GM18519 (cell line): ENCODE results near the gene RASL10B.
"Not testable (repeated sequence)": the region's sequence is repeated elsewhere in the genome, so short reads cannot be mapped to it uniquely, and the experiment has no call there.

Source experiments
- ATAC-seq: cut with Tn5 transposase; IDR thresholded peaks from one replicate; pipeline ENCODE4 v1.9.1; 2021; ENCODE audit warnings: mild to moderate bottlenecking, moderate library complexity; ENCODE audit not compliant: unreplicated experiment, low FRiP score

Gene RASL10B

DNA sequence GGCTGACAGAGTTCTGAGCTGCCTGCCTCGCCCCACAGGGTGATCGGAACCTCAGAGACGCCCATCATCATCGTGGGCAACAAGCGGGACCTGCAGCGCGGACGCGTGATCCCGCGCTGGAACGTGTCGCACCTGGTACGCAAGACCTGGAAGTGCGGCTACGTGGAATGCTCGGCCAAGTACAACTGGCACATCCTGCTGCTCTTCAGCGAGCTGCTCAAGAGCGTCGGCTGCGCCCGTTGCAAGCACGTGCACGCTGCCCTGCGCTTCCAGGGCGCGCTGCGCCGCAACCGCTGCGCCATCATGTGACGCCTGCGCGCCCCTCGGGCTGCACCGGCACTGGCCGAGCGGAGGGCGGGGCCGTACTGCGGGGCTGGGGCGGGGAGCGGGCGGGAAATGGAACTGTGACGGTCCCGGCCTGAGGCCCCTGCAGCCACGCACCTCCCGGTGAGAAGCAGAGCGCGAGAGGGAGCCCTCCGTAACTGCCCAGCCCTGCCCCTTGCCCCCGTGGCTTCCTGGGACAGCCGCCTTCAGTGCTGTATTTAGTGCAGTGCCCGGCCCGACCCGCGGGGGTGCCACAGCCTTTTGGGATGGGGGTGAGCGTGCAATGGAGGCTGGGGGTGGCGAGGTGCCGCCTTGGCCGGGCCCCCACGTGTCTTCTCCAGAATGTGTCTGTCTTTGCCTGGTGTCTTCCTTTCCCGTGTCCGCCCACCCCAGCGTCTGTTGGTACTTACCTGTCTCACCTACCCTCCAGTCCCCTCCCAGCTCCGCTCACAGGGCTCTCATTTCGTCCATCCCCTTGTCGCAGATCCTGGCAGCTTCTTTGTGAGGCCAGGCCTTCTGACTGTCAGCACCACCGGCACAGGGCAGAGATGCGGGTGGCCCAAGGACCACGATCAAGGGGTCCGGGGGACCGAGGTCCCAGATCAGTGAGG is 9.8 kb downstream of the RASL10B start:
- ATAC-seq: no peak

DNA sequence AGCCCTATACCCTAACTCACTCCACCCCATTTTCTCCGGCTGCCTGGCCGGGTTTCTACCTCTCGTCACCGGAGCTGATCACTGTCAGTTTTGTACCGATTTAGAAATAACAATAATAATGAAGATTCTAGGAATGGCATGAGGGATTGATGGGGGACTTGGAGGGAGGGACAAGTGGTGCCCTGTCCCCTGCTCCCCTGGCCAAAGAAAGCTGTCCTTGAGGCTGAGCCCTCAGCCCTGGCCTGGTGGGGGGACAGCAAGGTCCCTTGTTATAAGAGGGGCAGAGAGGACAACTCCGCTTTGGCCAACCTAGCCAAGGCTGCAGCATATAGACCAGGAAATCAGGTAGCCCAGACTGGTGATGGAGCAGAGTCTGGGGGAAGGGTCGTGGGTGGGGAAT is 11.1 kb downstream of the RASL10B start:
- no peak for ATAC-seq

DNA sequence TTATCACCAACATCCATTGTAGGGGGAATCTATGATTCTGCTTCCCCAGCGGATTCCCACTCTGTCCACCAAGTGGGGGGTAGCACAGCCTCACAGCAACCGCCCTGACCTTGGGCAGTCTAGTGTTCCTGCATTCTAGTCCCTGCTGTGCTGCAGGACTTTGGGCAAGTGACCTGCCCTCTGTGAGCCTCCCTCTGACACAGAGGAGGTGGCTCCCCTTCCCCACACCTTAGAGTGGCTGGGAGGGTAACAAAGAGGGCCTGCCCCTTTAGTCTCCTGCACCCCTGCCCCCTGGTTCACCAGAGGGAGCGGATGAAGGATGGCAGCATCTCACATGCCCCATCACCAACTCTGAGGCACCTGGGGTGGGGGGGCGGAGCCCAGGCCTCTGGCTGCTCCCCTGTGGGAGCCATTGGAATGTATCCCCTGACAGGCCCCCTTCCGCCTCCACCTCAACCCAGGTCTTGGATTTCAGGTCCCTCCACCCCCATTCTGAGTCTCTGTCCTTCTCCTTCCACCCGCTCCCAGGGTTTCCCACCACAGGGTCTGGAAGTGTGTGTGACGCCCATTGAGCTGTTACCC is 11.5 kb downstream of the RASL10B start:
- no peak for ATAC-seq

DNA sequence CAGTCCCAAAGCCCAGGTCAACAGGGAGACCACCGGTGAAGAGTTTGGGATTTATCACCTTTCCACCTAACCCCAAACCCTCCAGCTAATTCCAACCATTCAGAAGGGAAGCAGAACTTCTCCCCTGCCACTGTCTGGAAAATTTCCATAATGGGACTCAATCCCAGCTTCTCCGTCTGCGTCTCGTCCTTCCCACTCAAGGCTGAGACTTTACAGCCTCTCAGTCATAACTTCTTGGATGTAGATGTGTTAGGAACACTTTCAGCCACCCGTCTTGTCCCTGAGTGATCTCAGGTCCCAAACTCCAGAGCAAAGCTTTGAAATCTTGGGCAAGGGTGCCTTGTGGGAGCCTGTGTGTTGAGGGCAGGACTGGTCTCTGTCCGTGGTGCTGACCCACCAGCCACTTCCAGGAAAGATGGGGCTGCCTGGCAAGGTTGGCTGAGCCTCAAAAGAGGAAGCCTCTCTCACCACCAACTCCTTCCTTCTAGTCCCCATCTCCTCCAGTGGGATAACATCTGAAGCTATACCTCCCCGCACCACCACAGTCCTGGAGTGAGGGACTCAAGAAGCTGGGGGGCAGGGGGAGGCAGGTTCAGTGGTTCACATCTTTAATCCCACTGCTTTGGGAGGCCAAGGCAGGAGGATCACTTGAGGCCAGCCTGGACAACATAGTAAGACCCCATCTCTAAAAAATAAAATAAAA is 12.3 kb downstream of the RASL10B start:
- no peak for ATAC-seq

DNA sequence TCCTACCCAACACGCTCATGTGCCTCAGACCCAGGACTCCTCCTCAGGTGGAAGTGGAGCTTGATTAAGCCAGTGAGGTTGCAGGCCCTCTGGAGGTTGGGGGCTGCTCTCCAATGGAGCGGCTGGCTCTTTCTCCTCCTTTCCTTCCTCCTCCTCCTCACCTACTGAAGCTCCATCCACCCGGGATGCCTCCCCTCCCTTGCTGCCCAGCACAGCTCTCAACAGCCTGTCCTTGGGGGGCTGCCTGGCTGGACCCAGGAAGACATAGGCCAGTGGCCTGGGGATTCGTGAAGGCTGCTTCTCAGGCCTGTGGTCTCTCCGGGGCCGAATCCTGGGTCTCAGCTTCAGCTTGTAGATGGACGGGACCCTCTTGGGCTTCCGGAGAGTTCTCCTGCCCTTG is 13.4 kb downstream of the RASL10B start:
- ATAC-seq: no peak

DNA sequence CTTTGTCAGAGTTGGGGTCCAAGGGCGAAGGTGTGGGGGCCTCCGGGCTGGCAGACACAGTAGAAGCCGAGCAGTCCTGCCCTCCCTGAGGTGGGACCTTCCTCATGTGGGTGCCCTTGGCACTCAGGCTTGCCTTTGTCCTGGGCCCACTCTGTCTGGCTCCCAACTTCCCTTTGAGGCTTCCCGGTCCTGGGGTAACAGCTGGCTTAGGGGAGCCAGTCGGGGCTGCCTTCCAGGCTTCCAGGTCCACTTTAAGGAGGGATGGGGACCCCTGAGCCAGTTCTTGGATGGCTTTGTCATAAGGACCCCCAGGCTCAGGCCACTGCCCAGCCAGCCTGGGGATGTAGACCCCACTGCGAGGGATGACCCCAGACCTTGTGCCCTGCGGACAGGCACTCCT is 13.8 kb downstream of the RASL10B start:
- ATAC-seq: no peak

DNA sequence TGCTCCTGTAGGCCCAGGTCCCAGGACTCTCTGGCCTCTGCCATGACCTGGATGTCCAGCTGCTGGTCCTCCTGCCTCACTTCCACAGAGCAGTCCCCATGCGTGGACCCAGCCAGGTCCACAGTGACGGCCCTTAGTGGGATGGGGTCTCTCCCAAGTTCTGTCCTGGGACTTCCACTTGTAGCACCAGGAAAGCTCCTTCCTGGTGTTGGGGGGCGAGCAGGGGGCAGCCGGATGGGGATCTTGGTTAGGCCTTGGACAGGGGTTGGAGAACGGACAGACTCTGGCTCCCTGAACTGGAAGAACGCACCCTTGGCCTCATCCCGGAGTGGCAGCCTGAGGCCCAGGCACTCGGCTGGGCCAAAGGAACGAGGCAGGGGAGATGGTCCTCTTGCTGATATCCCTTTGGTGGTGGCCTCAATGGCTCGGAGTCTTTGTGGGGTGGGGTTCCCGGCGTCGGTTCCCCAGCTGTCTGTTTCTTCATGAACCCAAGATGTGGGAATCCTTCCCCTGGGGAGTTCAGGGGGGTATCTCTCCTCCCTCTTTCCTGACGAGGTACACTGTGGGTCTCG is 14.4 kb downstream of the RASL10B start:
- no peak for ATAC-seq

DNA sequence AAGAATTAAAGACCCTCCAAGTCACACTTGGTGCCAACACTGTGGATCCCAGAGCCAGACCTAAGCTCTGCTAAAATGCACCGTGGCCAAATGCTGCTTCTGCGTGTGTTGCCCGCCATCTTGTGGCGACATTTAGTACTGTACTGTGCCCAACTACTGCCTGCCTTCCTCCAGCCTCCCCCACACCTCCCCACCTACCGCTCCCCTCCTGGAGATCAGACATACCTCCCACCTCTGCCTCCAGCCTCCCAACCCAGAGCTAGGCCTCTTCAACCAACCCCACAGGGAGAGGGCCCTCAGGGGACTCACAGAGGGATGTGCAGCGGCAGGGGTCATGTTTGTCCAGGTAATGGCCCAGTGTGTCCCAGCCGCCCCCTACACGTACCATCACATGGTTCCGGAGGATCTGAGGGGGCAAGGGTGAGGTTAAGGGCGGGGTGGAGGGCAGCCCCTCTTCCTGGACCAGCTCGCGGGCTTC is 16.1 kb downstream of the RASL10B start:
- ATAC-seq: no peak

DNA sequence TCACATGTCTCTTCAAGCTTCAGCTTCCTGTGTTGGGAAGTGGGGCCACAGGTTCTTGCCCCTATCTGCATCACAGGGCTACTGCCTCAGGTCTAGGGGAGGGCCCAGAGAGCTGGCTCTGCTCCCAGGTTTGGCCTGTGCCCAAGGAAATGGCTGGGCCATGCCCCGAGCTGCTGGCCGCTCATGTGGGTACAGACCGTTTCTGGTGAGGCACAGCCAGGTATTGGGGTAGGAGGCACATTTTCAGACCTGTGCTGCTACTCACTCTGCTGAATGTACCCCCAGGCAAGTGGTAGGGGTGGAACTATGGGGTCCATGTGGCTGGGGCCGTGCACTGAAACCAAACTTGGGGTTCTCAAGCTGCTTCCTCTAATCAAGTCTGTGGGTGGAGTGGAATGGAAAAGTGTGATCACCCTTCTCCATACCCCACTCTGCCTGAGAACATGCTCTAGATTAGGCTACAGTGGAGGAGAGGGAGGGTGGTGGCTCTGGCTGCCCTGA is 17.0 kb downstream of the RASL10B start:
- no peak for ATAC-seq

DNA sequence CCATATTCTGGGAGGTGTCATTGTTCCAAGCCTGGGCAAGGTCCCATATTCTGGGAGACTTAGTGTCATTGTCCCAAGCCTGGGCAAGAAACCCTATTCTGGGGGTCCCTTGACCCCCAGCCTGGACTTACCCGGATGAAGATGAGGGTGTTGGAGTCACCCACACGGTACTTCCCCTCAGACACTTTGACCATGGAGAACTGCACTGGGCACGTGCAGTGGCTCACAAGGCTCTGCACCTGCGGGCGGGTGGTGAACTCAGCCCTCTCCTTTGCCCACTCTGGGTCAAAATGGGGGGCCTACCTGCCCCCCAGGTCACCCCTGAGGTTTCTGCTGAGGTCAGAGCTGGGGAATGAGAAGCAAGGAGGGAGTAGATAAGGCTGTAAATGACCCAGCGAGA is 17.5 kb downstream of the RASL10B start:
- no peak for ATAC-seq

DNA sequence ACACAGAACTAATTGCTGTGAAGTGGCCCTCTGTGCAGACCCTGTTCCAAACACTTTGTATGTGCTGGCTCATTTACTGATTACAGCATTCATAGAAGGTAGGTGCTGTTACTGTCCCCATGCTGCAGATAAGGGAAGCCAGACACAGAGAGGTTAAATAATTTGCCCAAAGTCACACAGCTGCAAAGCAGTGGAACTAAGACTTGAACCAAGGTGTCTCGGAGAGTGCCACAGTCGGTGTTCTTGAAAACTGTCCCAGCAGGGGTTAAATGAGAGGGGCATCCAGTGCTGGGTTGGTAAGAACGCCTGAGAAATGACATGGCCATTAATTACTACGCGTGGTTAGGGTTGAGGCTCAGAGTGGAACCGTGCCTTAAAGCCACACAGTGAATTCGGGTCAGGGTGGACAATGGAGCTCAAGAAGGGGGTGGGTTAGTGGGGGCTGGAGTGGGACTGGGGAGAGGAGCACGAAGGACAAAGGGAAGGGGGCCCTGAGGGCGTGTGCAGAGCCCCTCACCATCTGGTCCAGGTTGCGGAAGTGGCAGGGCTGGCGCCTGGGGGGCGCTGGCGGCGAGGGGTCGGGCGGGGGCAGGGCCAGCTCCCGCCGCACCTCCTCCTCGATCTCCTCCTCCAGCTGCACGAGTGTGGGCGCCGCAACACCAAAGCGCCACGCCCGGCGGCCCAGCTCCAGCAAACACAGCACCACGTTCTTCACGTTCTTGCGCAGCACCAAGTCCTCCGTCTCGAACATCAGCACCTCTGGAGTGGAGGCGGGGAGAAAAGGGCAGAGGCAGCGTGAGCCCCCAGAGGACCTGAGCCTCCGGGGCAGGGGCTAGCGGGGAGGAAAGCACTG is 18.3 kb downstream of the RASL10B start:
- ATAC-seq: no peak

DNA sequence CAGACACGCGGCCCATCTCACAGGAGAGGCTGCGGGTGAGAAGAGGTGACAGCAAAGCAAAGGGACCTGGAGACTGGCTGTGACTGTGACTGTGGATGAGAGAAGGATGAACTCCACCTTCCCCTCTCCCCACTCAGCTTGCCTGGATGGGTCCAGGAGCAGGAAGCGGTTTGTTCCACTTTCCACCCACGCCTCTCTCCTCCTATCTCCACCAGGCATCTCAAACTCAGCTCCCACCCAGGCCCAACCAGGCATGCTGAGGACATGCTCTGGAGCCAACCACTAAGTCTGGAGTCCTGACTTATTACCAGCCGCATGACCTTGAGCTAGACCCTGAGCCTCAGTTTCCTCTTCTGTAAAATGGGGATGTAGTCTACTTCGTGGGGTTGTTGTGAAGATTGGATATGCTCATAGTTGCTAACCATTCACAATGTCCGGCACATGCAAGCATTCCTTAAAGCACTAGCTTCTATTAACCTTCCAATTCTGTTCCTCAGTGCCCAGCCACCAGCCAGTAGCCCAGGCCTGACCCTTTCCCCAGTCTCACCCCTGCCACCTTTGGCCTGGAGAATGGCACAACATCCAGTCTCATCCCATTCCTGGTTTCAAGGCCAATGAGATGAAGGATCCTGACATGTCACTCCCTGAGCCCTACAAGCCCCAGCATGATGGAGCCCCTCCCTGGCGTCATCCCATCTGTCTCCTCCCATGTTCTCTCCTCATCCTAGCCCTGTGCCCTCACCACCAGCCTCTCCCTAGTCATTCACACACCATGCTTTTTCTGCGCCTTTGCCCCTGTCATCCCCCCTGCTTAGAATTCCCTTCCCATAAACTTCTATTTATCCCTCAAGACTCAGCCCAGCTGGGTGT is 19.3 kb downstream of the RASL10B start:
- no peak for ATAC-seq

DNA sequence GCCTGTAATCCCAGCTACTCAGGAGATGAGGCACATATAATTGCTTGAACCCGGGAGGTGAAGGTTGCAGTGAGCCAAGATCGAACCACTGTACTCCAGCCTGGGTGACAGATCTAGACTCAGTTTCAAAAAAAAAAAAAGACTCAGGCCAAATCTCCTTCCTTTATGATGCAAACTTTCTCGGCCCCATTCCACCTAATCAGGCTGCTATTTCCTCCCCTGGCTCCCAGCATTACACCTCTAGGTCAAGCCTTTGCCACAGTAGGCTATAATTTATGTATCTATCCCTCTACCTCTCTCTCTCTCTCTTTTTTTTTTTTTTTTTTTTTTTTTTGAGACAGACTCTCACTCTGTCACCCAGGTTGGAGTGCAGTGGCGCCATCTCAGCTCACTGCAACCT is 20.1 kb downstream of the RASL10B start:
- not testable (repeated sequence) for ATAC-seq

DNA sequence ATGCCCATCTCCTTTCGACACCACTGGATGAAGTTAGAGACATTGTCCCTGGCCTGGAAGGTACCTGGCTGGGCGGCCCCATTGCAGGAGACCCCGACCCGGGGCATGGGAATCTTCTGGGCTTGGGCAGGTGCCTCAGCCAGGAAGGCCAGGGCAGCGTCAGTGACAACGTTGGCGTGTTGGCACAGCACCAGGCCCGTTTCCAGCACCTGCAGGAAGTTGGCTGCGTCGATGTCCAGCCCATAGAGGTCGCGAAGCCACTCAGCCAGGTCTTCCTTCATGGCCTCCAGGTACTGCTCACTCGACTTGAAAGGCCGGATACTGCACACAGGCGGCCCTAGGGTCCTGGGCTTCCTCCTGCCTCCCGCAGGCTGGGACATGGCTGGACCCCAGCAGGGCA is 21.0 kb downstream of the RASL10B start:
- ATAC-seq: no peak

DNA sequence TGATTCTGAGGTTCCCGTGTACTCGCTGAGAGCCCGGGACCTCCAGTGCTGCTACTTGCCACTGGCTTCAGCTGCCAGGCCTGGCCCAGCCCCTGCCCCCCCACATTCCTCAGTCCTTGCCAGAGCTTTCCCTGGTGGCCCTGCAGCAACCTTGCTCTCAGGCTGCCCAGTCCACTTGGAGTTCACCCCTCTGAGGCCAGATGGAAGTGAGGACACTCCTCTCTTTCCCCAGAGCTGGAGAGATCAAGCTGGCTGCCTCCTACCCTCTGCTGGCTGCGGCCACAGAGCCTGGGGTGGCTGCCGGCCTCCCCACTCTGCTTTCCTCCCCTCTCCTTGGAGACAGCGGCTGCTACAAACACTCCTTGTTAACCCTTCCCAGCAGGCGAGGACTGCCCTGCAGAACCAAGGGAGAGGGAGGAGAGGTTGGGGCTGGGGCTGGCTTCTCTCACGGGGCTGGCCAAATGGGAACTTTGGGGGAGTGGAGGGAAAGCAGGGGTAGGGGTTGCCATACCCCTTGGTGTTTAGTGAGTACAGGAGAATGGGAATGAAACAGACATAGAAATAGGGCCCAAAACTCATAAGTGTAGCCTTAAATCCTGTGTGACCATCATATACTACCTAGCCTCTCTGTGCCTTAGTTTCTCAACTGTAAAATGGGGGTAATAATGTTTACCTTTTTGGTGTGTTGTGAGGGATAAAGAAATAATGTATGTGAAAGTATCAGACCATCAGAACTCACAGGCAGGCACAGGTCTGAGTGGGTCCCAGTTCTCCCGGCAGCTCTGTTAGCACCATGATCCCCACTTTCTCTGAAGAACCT is 21.7 kb downstream of the RASL10B start, which contains the start of gene GAS2L2:
Gene GAS2L2, minus strand, starts transcription at position 295 of the 820 bp plus-strand sequence. CDS start 389 bp downstream, outside the sequence.
- ATAC-seq: no peak

DNA sequence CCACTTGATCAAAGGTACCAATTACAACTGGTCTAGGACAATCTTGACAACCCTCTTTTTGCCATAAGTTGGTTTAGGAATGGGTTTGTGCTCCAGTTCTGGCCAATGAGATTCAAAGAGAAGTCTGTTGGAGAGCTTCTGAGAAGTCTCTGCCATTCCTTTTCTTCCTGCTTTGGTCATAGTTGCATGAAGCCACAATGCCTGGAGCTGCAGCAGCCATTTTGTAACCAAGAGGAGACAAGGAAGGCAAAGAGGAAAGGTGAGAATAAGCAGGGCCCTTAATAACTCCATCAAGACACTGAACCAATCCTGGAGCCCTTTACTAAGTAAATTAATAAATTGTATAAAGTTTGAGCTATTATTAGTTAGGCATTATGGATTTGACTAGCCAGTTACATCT is 25.8 kb downstream of the RASL10B start:
- no peak for ATAC-seq

DNA sequence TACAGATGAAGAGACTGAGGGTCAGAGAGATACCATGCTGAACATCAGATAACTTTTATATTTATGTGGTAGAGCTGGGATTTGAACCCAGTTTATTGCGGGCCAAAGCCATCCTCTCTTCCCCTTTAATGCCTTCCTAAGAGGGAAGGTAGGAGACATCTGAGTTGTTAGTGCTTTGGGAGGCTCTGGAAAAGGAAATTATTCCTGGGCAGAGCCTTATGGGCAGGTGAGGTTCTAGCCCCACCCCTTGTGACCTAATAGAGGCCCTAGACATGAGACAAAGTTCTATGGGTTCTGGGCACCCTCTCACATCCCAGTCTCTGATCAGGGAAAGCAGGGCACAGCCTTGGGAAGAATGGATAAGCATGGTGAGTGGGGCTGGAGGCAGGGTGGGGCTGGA is 29.1 kb downstream of the RASL10B start, which contains the start of gene C17orf50:
Gene C17orf50, plus strand, starts transcription at position 301 of the 400 bp plus-strand sequence. Its CDS starts 55 bp downstream, at position 356.
- no peak for ATAC-seq

DNA sequence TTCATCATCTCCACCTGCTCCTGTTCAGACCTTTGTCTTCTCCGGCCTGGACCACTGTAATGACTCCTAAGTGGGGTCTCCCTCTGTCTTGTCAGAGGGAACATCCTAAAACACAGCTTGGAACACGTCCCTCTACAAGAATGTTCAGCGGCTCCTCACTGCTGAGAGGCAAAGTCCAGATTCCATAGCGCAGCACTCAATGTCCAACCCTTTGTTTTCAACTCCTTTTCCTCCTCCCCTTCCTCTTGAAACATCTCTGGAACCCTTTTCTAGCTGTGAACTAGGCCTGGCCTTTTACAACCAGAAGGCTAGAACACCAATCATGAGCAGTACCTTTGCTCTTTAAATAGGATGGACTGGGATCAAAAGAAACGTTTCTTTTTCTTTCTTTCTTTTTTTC is 30.2 kb downstream of the RASL10B start:
- ATAC-seq: no peak
